ENCODE results near the gene FGD6. TPM values are rescaled to one million over a fixed set of nuclear protein-coding genes. Genes with fewer than 3 reads are reported as not detected.
"Not testable (repeated sequence)": the region's sequence is repeated elsewhere in the genome, so short reads cannot be mapped to it uniquely, and the experiment has no call there.

FGD6 gene
- total RNA-seq, 1 experiment from 2014 or later = 14.3 TPM

DNA sequence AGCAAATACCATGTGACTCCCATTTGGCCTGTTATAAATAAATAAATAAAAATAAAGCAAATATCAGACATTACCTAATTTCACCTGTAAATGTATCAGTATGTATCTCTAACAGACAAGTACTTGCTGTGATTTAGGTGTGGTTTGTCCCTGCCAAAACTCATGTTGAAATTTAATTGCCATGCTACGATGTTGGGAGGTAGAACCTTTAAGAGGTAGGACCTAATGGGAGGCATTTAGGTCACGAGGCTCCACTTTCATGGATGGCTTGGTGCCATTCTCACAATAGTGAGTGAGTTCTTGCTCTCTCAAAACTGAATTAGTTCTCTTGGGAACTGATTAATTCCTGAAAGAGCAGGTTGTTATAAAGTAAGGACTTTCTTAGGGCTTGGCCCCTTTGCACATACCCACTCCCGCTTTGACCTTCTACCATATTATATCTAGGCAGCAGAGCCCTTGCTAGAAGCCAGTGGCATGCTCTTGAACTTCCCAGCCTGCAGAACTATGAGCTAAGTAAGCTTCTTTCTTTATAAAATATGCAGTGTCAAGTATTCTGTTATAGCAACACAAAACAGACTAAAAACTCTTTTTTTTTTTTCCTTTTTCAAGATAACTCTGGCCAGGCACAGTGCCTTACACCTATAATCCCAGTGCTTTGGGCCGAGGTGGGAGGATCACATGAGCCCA is 26.4 kb upstream of the FGD6 start:
- Histone ChIP-seq H3K9me3 (ENCODE audit: low read length) (no peaks in the 10 kb centered on the region), H3K27me3 (ENCODE audit: low read length) (no peaks in the 10 kb centered on the region), H3K9ac (ENCODE audit: low read length) (no peak overlapping the region), H2AFZ (ENCODE audit: low read length) (no peak overlapping the region), H4K20me1 (ENCODE audit: low read length) (peaks cover 19% of the 10 kb centered on the region), H3F3A (ENCODE audit: low read length, unreplicated experiment) (no peaks in the 10 kb centered on the region), H3K4me3 (ENCODE audit: low read length) (no peak overlapping the region), H3K79me2 (ENCODE audit: low read length) (peaks cover 100% of the 10 kb centered on the region), H3K4me2 (ENCODE audit: low read length) (no peak overlapping the region), H3K27ac (ENCODE audit: low read length) (no peak overlapping the region), H3K9me2 (replicated peaks; ENCODE audit: low read length) (no peaks in the 10 kb centered on the region), H3K36me3 (ENCODE audit: low read depth, low read length) (peaks cover 30% of the 10 kb centered on the region), H3K4me1 (ENCODE audit: insufficient read depth, low read length) (no peaks in the 10 kb centered on the region)
- BruUV-seq (replicated peaks) = no TSS peak
- TF ChIP-seq, protein P1, sequence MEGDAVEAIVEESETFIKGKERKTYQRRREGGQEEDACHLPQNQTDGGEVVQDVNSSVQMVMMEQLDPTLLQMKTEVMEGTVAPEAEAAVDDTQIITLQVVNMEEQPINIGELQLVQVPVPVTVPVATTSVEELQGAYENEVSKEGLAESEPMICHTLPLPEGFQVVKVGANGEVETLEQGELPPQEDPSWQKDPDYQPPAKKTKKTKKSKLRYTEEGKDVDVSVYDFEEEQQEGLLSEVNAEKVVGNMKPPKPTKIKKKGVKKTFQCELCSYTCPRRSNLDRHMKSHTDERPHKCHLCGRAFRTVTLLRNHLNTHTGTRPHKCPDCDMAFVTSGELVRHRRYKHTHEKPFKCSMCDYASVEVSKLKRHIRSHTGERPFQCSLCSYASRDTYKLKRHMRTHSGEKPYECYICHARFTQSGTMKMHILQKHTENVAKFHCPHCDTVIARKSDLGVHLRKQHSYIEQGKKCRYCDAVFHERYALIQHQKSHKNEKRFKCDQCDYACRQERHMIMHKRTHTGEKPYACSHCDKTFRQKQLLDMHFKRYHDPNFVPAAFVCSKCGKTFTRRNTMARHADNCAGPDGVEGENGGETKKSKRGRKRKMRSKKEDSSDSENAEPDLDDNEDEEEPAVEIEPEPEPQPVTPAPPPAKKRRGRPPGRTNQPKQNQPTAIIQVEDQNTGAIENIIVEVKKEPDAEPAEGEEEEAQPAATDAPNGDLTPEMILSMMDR (conservative IDR thresholded peaks at IDR 0.05; ENCODE audit: low read depth, low read length) = no peak
- no peak for TF ChIP-seq EZH2phosphoT487 (IDR thresholded peaks at IDR 0.05; ENCODE audit: borderline replicate concordance, low read length)
- no peak for TF ChIP-seq EZH2 (IDR thresholded peaks at IDR 0.05; ENCODE audit: low read length, unreplicated experiment)
- DNase-seq (no peak), ATAC-seq (no peak)
- intact Hi-C loops (cut with micrococcal nuclease) = no loop called here
- ChIA-PET POLR2A (ENCODE audit: unreplicated experiment) (no interaction called here), CTCF (no interaction called here)

- no peak for DNase-seq
- TF ChIP-seq, protein P1 (conservative IDR thresholded peaks at IDR 0.05; ENCODE audit: low read depth, low read length) = no peak
- TF ChIP-seq EZH2 (IDR thresholded peaks at IDR 0.05; ENCODE audit: low read length, unreplicated experiment) (no peak), EZH2phosphoT487 (IDR thresholded peaks at IDR 0.05; ENCODE audit: borderline replicate concordance, low read length) (no peak)
- H3K9me2 ChIP-seq (replicated peaks; ENCODE audit: low read length) = no peaks in the 10 kb centered on the region
- no peak overlapping the region for H3K9ac ChIP-seq (ENCODE audit: low read length)
- H3K4me2 ChIP-seq (ENCODE audit: low read length) = no peak overlapping the region
- H3K27ac ChIP-seq (ENCODE audit: low read length) = no peak overlapping the region
- H3K4me1 ChIP-seq (ENCODE audit: insufficient read depth, low read length) = no peaks in the 10 kb centered on the region
- peaks cover 100% of the 10 kb centered on the region for H3K79me2 ChIP-seq (ENCODE audit: low read length)
- ATAC-seq = no peak
- H3K4me3 ChIP-seq (ENCODE audit: low read length) = no peak overlapping the region
- H3K9me3 ChIP-seq (ENCODE audit: low read length) = no peaks in the 10 kb centered on the region
- POLR2A ChIA-PET (ENCODE audit: unreplicated experiment) = no interaction called here
- no peak overlapping the region for H2AFZ ChIP-seq (ENCODE audit: low read length)
- no peaks in the 10 kb centered on the region for H3F3A ChIP-seq (ENCODE audit: low read length, unreplicated experiment)
- H3K36me3 ChIP-seq (ENCODE audit: low read depth, low read length) = peaks cover 26% of the 10 kb centered on the region
- intact Hi-C loops (cut with micrococcal nuclease) = no loop called here
- peaks cover 27% of the 10 kb centered on the region for H4K20me1 ChIP-seq (ENCODE audit: low read length)
- BruUV-seq (replicated peaks) = no TSS peak
- CTCF ChIA-PET = no interaction called here
- no peaks in the 10 kb centered on the region for H3K27me3 ChIP-seq (ENCODE audit: low read length)
Observed at GRCh38 chr12:95241761-95242506, 24.7 kb upstream of the FGD6 start.

DNA sequence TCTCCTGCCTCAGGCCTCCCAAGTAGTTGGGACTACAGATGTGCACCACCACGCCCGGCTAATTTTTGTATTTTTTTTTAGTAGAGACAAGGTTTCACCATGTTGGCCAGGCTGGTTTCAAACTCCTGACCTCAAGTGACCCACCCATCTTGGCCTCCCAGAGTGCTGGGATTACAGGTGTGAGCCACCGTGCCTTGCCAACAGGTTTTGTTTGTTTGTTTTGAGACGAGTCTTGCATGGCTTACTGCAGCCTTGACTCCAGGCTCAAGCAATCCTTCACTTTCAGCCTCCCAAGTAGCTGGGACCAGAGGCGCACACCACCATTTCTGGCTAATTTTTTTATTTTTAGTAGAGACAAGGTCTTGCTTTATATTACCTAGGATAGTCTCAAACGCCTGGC is 23.9 kb upstream of the FGD6 start:
- H3K9me3 ChIP-seq (ENCODE audit: low read length); H3K4me1 ChIP-seq (ENCODE audit: insufficient read depth, low read length); H3K27me3 ChIP-seq (ENCODE audit: low read length); H3K9me2 ChIP-seq (replicated peaks; ENCODE audit: low read length); intact Hi-C loops (cut with micrococcal nuclease); H2AFZ ChIP-seq (ENCODE audit: low read length); BruUV-seq (replicated peaks); H3K9ac ChIP-seq (ENCODE audit: low read length); CTCF ChIA-PET; H3K4me2 ChIP-seq (ENCODE audit: low read length); H3K27ac ChIP-seq (ENCODE audit: low read length); POLR2A ChIA-PET (ENCODE audit: unreplicated experiment); ATAC-seq; H3K4me3 ChIP-seq (ENCODE audit: low read length); DNase-seq; H3F3A ChIP-seq (ENCODE audit: low read length, unreplicated experiment): not testable (repeated sequence)
- Histone ChIP-seq H4K20me1 (ENCODE audit: low read length) (peaks cover 27% of the 10 kb centered on the region), H3K79me2 (ENCODE audit: low read length) (peaks cover 100% of the 10 kb centered on the region), H3K36me3 (ENCODE audit: low read depth, low read length) (peaks cover 26% of the 10 kb centered on the region)
